Ascending aorta (tissue), 2 donors: ENCODE measurements around the gene DQX1. TPM values are rescaled to one million over a fixed set of nuclear protein-coding genes. Genes with fewer than 3 reads are reported as not detected.

Experiments used
- DNase-seq, 2 donors: peaks; one replicate each; pipeline ENCODE4 v3.0.0-alpha.2; 2019; ENCODE audit warnings: low spot score in 2 of 2
- H3K27ac ChIP-seq, 2 donors: fragments of 200-600 bp; sonication (generic); one replicate each; pipeline ENCODE4 v1.5.1; 2016 to 2017; ENCODE audit warnings: mild to moderate bottlenecking in 1 of 2
- H3K27me3 ChIP-seq: fragments of 200-600 bp; sonication (generic); one replicate; pipeline ENCODE4 v1.5.1; 2017
- H3K36me3 ChIP-seq, 2 donors: fragments of 200-600 bp; sonication (generic); one replicate each; pipeline ENCODE4 v1.5.1; 2016
- H3K4me1 ChIP-seq, 2 donors: fragments of 200-600 bp; sonication (generic); one replicate each; pipeline ENCODE4 v1.5.1; 2016 to 2017; ENCODE audit warnings: mild to moderate bottlenecking in 1 of 2
- H3K4me3 ChIP-seq, 2 donors: fragments of 200-600 bp; sonication (generic); one replicate each; pipeline ENCODE4 v1.5.1; 2016 to 2017; ENCODE audit warnings: mild to moderate bottlenecking in 1 of 2
- H3K9me3 ChIP-seq, 2 donors: fragments of 200-600 bp; sonication (generic); one replicate each; pipeline ENCODE4 v1.5.1; 2016
- intact Hi-C: fragments of 100-400 bp; cut with DNase I; formaldehyde crosslinking; loops from one replicate; pipeline ENCODE4 v1.15.1; 2023
- total RNA-seq: library from RNA; depleted of rRNA; stranded (reverse); fragments of >200 nt; gene quantifications from one replicate; pipeline ENCODE4 v1.1.0, GENCODE V29; 2016
- TF ChIP-seq, protein P1 (sequence below), 3 experiments: fragments of 200-600 bp in 2 of 3; fragments of 450-650 bp in 1 of 3; sonication (generic) in 2 of 3; IDR thresholded peaks; one replicate each; pipeline ENCODE4 v1.5.1; 2016 to 2019; ENCODE audit warnings: antibody characterized with exemption in 3 of 3, mild to moderate bottlenecking in 1 of 3, moderate library complexity in 1 of 3

Gene DQX1
- total RNA-seq, 1 donor from 2014 or later, result not detected

GRCh38 chr2:74514368-74515270 lies 11.4 kb downstream of the DQX1 start, which contains the start of gene TLX2:
TSS of gene TLX2 (plus strand) at chr2:74514450. CDS start at chr2:74514807, 357 bp downstream.
- Histone ChIP-seq H3K4me3 (peak within 1 kb of the TSS in 1 of 2 donors; percentile 58), H3K9me3 (no peaks in the 10 kb centered on the region), H3K27me3 (peaks cover 39% of the 10 kb centered on the region), H3K27ac (no peak within 1 kb of the TSS), H3K36me3 (no peaks in the 10 kb centered on the region), H3K4me1 (peaks cover 16 to 18% of the 10 kb centered on the region in 2 donors)
- no peak for DNase-seq
- intact Hi-C loops, result no loop called here
- TF ChIP-seq, protein P1, sequence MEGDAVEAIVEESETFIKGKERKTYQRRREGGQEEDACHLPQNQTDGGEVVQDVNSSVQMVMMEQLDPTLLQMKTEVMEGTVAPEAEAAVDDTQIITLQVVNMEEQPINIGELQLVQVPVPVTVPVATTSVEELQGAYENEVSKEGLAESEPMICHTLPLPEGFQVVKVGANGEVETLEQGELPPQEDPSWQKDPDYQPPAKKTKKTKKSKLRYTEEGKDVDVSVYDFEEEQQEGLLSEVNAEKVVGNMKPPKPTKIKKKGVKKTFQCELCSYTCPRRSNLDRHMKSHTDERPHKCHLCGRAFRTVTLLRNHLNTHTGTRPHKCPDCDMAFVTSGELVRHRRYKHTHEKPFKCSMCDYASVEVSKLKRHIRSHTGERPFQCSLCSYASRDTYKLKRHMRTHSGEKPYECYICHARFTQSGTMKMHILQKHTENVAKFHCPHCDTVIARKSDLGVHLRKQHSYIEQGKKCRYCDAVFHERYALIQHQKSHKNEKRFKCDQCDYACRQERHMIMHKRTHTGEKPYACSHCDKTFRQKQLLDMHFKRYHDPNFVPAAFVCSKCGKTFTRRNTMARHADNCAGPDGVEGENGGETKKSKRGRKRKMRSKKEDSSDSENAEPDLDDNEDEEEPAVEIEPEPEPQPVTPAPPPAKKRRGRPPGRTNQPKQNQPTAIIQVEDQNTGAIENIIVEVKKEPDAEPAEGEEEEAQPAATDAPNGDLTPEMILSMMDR (IDR thresholded peaks at IDR 0.05), result no peak

DNA sequence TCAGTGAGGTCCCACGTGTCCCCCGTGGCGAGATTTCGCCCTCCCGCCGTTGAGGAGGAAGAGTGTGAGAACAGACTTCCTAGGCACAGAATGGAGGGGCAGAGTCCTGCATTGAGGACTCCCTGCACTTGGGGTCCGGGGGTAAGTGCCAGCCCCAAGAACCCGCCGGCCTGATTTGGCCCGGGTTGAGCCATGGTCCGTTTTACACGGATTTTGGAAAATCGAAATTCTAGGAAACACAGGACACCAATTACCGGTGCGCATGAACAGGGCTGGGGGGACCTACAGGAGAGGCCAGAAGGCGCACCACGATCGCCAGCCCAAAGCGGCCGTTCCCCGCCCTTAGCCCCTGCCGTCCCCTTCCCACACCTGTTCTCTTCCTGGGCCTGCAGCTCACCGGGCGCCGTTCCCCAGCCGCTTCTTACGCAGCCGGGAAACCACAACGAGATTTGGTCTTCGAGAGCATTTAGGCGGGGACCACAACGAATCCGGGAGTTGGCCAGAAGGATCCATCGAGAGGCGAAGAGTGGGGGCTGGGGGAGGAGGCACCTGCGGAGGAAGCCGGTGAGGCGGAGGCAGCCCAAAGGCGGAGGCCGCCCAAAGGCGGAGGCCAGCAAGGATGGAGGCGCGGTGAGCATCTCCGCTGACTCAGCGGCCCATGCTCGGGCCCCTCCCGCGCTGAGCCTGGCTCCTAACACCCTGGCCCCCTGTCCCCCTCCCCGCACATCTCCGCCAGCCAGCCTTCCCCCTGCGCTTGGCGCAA lies 12.2 kb downstream of the DQX1 start:
- TF ChIP-seq, protein P1 (IDR thresholded peaks at IDR 0.05), result no peak
- no peaks in the 10 kb centered on the region for H3K9me3 ChIP-seq
- H3K4me1 ChIP-seq, result peaks cover 16 to 18% of the 10 kb centered on the region in 2 donors
- intact Hi-C loops, result no loop called here
- no peak for DNase-seq
- no peaks in the 10 kb centered on the region for H3K36me3 ChIP-seq
- H3K27me3 ChIP-seq, result peaks cover 39% of the 10 kb centered on the region
- no peak overlapping the region for H3K27ac ChIP-seq
- peak overlapping the region in 1 of 2 donors; percentile 58 for H3K4me3 ChIP-seq

GRCh38 chr2:74512744-74513604 lies 13.1 kb downstream of the DQX1 start:
- DNase-seq, result no peak
- Histone ChIP-seq H3K4me3 (no peak overlapping the region), H3K27ac (no peak overlapping the region), H3K4me1 (peaks cover 18 to 19% of the 10 kb centered on the region in 2 donors), H3K27me3 (peaks cover 39% of the 10 kb centered on the region), H3K9me3 (no peaks in the 10 kb centered on the region), H3K36me3 (no peaks in the 10 kb centered on the region)
- TF ChIP-seq, protein P1 (IDR thresholded peaks at IDR 0.05), result no peak
- intact Hi-C loops, result no loop called here

GRCh38 chr2:74511104-74511989 lies 14.7 kb downstream of the DQX1 start:
- Histone ChIP-seq H3K4me1 (peaks cover 18 to 27% of the 10 kb centered on the region in 2 donors), H3K9me3 (no peaks in the 10 kb centered on the region), H3K36me3 (no peaks in the 10 kb centered on the region), H3K27me3 (peaks cover 36% of the 10 kb centered on the region), H3K27ac (no peak overlapping the region), H3K4me3 (no peak overlapping the region)
- TF ChIP-seq, protein P1 (IDR thresholded peaks at IDR 0.05), result no peak
- DNase-seq, result no peak
- intact Hi-C loops, result no loop called here
